CD14-positive monocyte (primary cell): ENCODE results near the gene SEMA4D. TPM values are rescaled to one million over a fixed set of nuclear protein-coding genes. Genes with fewer than 3 reads are reported as not detected.

Source experiments
- DNase-seq, 3 donors: peaks; one replicate each; pipeline ENCODE4 v3.0.0-alpha.2; 2011 to 2022
- H2AFZ ChIP-seq: 2 replicates; pipeline ENCODE4 v1.6.0; 2012; ENCODE audit warnings: mild to moderate bottlenecking, low read depth, low read length, inconsistent platforms; ENCODE audit not compliant: insufficient read depth, poor library complexity, severe bottlenecking
- H3K27ac ChIP-seq, 2 donors: 1 replicate in 1 of 2; 2 replicates in 1 of 2; pipeline ENCODE4 v1.5.1; 2012 to 2013; ENCODE audit warnings: low read length in 2 of 2, control low read depth in 1 of 2, inconsistent platforms in 1 of 2, low read depth in 1 of 2, mild to moderate bottlenecking in 1 of 2
- H3K27me3 ChIP-seq, 2 donors: one replicate each; pipeline versions ENCODE4 v1.6.0 to v1.6.1; 2011 to 2013; ENCODE audit warnings: low read length in 2 of 2; ENCODE audit not compliant: control insufficient read depth in 2 of 2, insufficient read depth in 2 of 2
- H3K36me3 ChIP-seq, 2 donors: replicated peaks in 1 of 2; 1 replicate in 1 of 2; 2 replicates in 1 of 2; pipeline versions ENCODE4 v1.5.1 to v1.6.1; 2012 to 2013; ENCODE audit warnings: low read length in 2 of 2, control low read depth in 1 of 2, inconsistent platforms in 1 of 2, mild to moderate bottlenecking in 1 of 2; ENCODE audit not compliant: insufficient read depth in 2 of 2, control insufficient read depth in 1 of 2
- H3K4me1 ChIP-seq, 2 donors: 1 replicate in 1 of 2; 2 replicates in 1 of 2; pipeline versions ENCODE4 v1.5.1 to v1.6.1; 2012 to 2013; ENCODE audit warnings: low read length in 2 of 2, control low read depth in 1 of 2, inconsistent platforms in 1 of 2, mild to moderate bottlenecking in 1 of 2, moderate library complexity in 1 of 2; ENCODE audit not compliant: insufficient read depth in 2 of 2, control insufficient read depth in 1 of 2
- H3K4me2 ChIP-seq: replicated peaks from 2 replicates; pipeline ENCODE3; 2012; ENCODE audit warnings: low read length, moderate library complexity, mild to moderate bottlenecking; ENCODE audit not compliant: poor library complexity, severe bottlenecking; ENCODE audit errors: extremely low read depth
- H3K4me3 ChIP-seq, 3 experiments: fragments of 200-600 bp in 1 of 3; sonication (generic) in 1 of 3; replicated peaks in 1 of 3; 1 replicate in 2 of 3; 2 replicates in 1 of 3; pipeline ENCODE4 v1.5.1; 2011 to 2013; ENCODE audit warnings: low read length in 3 of 3, mild to moderate bottlenecking in 3 of 3, control low read depth in 2 of 3, low read depth in 2 of 3, inconsistent platforms in 1 of 3, moderate library complexity in 1 of 3
- H3K79me2 ChIP-seq: 2 replicates; pipeline ENCODE4 v1.6.0; 2012; ENCODE audit warnings: mild to moderate bottlenecking, control low read depth, inconsistent platforms, low read length, moderate library complexity; ENCODE audit not compliant: insufficient read depth
- H3K9ac ChIP-seq: 2 replicates; pipeline ENCODE4 v1.6.0; 2017; ENCODE audit warnings: low read length, mild to moderate bottlenecking; ENCODE audit not compliant: insufficient read depth, poor library complexity, severe bottlenecking
- H3K9me3 ChIP-seq, 2 donors: replicated peaks in 1 of 2; 1 replicate in 1 of 2; 2 replicates in 1 of 2; pipeline versions ENCODE4 v1.5.1 to v1.6.1; 2012 to 2013; ENCODE audit warnings: low read length in 2 of 2, control low read depth in 1 of 2; ENCODE audit not compliant: control insufficient read depth in 1 of 2, insufficient read depth in 1 of 2
- H4K20me1 ChIP-seq: 2 replicates; pipeline ENCODE4 v1.6.0; 2012; ENCODE audit warnings: mild to moderate bottlenecking, low read length, control low read depth, moderate library complexity; ENCODE audit not compliant: insufficient read depth
- H3K27ac Mint-ChIP-seq, 7 donors: one replicate each; pipeline ENCODE4 v1.8.0; 2020; ENCODE audit warnings: mild to moderate bottlenecking in 7 of 7, mixed read lengths in 7 of 7, moderate library complexity in 6 of 7, inconsistent platforms in 2 of 7
- H3K27me3 Mint-ChIP-seq, 3 donors: one replicate each; pipeline ENCODE4 v1.8.0; 2021 to 2022; ENCODE audit warnings: low read depth in 3 of 3, mild to moderate bottlenecking in 3 of 3, mixed read lengths in 3 of 3, moderate library complexity in 3 of 3, inconsistent platforms in 1 of 3
- H3K36me3 Mint-ChIP-seq, 2 donors: one replicate each; pipeline ENCODE4 v1.8.0; 2020; ENCODE audit warnings: mixed read lengths in 2 of 2, inconsistent platforms in 1 of 2, mild to moderate bottlenecking in 1 of 2
- H3K4me1 Mint-ChIP-seq: one replicate; pipeline ENCODE4 v1.8.0; 2020; ENCODE audit warnings: mild to moderate bottlenecking, mixed read lengths
- H3K4me3 Mint-ChIP-seq, 2 donors: one replicate each; pipeline ENCODE4 v1.8.0; 2020; ENCODE audit warnings: mild to moderate bottlenecking in 2 of 2, mixed read lengths in 2 of 2, moderate library complexity in 1 of 2
- H3K9me3 Mint-ChIP-seq, 7 donors: one replicate each; pipeline ENCODE4 v1.8.0; 2020 to 2022; ENCODE audit warnings: mixed read lengths in 7 of 7, mild to moderate bottlenecking in 6 of 7, moderate library complexity in 6 of 7, inconsistent platforms in 2 of 7
- CTCF ChIP-seq: fragments of 200-600 bp; IDR thresholded peaks from one replicate; pipeline ENCODE4 v1.8.0; 2022; ENCODE audit warnings: antibody characterized with exemption, mild to moderate bottlenecking
- WGBS: methylation state at CpG from one replicate; pipeline ENCODE4 v1.1.5; 2013; ENCODE audit warnings: missing lambda C conversion rate; ENCODE audit not compliant: insufficient coverage; 5-methylcytosine and 5-hydroxymethylcytosine counted together
- intact Hi-C, 2 donors: fragments of 100-400 bp; cut with micrococcal nuclease; formaldehyde crosslinking; loops; one replicate each; pipeline versions ENCODE4 v1.15.0 to v1.15.1; 2023
- polyA plus RNA-seq, 3 donors: library from polyadenylated mRNA; depleted of rRNA in 1 of 3; unstranded in 2 of 3; stranded (reverse) in 1 of 3; fragments of 300-500 nt in 2 of 3; fragments of >200 nt in 1 of 3; fragmentation: Illumina TruSeq in 2 of 3; gene quantifications; 1 replicate in 2 of 3; 2 replicates in 1 of 3; pipeline ENCODE4 v1.2.3, GENCODE V29; 2012 to 2021

The SEMA4D gene
- polyA plus RNA-seq, 3 donors = 28.2 to 117 (median 28.6) TPM

GRCh38 chr9:89315482-89315881, 182.4 kb downstream of the SEMA4D start:
- H3K9me3 Mint-ChIP-seq = no peaks in the 10 kb centered on the region
- peaks cover 43% of the 10 kb centered on the region for H3K4me1 Mint-ChIP-seq

GRCh38 chr9:89314955-89315354, 183.0 kb downstream of the SEMA4D start:
- WGBS = no CpG with 5 or more reads among the region's 1 CpG
- no peak overlapping the region for H3K4me3 Mint-ChIP-seq
- Histone ChIP-seq H3K36me3 (peaks cover 3 to 14% of the 10 kb centered on the region in 2 donors), H4K20me1 (no peaks in the 10 kb centered on the region), H2AFZ (no peak overlapping the region), H3K27ac (peak overlapping the region in 1 of 2 donors; percentile 76), H3K79me2 (peaks cover 86% of the 10 kb centered on the region), H3K4me1 (peaks cover 34 to 62% of the 10 kb centered on the region in 2 donors), H3K27me3 (no peaks in the 10 kb centered on the region), H3K4me3 (no peak overlapping the region), H3K4me2 (no peak overlapping the region), H3K9me3 (no peaks in the 10 kb centered on the region), H3K9ac (no peak overlapping the region)
- no peaks in the 10 kb centered on the region for H3K9me3 Mint-ChIP-seq
- H3K27me3 Mint-ChIP-seq = no peaks in the 10 kb centered on the region
- H3K4me1 Mint-ChIP-seq = peaks cover 43% of the 10 kb centered on the region
- peaks cover 3 to 4% of the 10 kb centered on the region in 2 donors for H3K36me3 Mint-ChIP-seq
- intact Hi-C loops = loop anchor here (5.0 to 10.0 kb wide), 4 partner anchors 67 to 232 kb away; no protein-coding TSS in a partner anchor
- no peak for DNase-seq
- peak overlapping the region in 4 of 7 donors; percentile 10 to 58 (median 40) for H3K27ac Mint-ChIP-seq
- no peak for TF ChIP-seq CTCF

More at GRCh38 chr9:89315482-89315881, 182.4 kb downstream of the SEMA4D start:
- no peak overlapping the region for H2AFZ ChIP-seq
- no peak overlapping the region for H3K9ac ChIP-seq
- Mint-ChIP-seq H3K27me3 (no peaks in the 10 kb centered on the region), H3K27ac (peak overlapping the region in 1 of 7 donors; percentile 25), H3K36me3 (peaks cover 7 to 9% of the 10 kb centered on the region in 2 donors), H3K4me3 (no peak overlapping the region)
- H3K4me2 ChIP-seq = no peak overlapping the region
- no peaks in the 10 kb centered on the region for H3K27me3 ChIP-seq
- no peaks in the 10 kb centered on the region for H4K20me1 ChIP-seq
- intact Hi-C loops = loop anchor here (5.0 to 10.0 kb wide), 4 partner anchors 67 to 232 kb away; no protein-coding TSS in a partner anchor
- peaks cover 86% of the 10 kb centered on the region for H3K79me2 ChIP-seq
- no peak for DNase-seq
- no peak overlapping the region for H3K4me3 ChIP-seq
- peaks cover 33 to 60% of the 10 kb centered on the region in 2 donors for H3K4me1 ChIP-seq
- H3K9me3 ChIP-seq = no peaks in the 10 kb centered on the region
- peaks cover 3 to 19% of the 10 kb centered on the region in 2 donors for H3K36me3 ChIP-seq
- peak overlapping the region in 1 of 2 donors; percentile 76 for H3K27ac ChIP-seq
- TF ChIP-seq CTCF = no peak
